Neuronal stem cell (in vitro differentiated cells): ENCODE data around the gene NPTXR.
A peak's percentile ranks its signal among the peaks of the same experiment; 100 is the strongest.

Experiments used
- DNase-seq: peaks from one replicate; pipeline ENCODE4 v3.0.0-alpha.2; 2013; ENCODE audit warnings: low spot score
- H2AFZ ChIP-seq: one replicate; pipeline ENCODE4 v1.6.1; 2013; ENCODE audit warnings: mild to moderate bottlenecking, low read length, inconsistent platforms
- H2AK5ac ChIP-seq: 2 replicates; pipeline ENCODE4 v1.6.1; 2013; ENCODE audit warnings: low read depth, mild to moderate bottlenecking, inconsistent platforms, low read length, moderate library complexity, mixed read lengths
- H2BK120ac ChIP-seq: 2 replicates; pipeline ENCODE4 v1.6.1; 2013; ENCODE audit warnings: low read depth, mild to moderate bottlenecking, inconsistent platforms, low read length, moderate library complexity, mixed read lengths
- H2BK12ac ChIP-seq: one replicate; pipeline ENCODE4 v1.6.1; 2013; ENCODE audit warnings: low read length, inconsistent platforms
- H2BK15ac ChIP-seq: 2 replicates; pipeline ENCODE4 v1.6.1; 2013; ENCODE audit warnings: mild to moderate bottlenecking, low read length, inconsistent platforms, mixed read lengths
- H2BK5ac ChIP-seq: one replicate; pipeline ENCODE4 v1.6.1; 2013; ENCODE audit warnings: inconsistent platforms, mild to moderate bottlenecking, low read length, moderate library complexity
- H3K14ac ChIP-seq: one replicate; pipeline ENCODE4 v1.6.1; 2013; ENCODE audit warnings: low read length, inconsistent platforms
- H3K18ac ChIP-seq: 2 replicates; pipeline ENCODE4 v1.6.1; 2013; ENCODE audit warnings: low read length, inconsistent platforms
- H3K23ac ChIP-seq: 2 replicates; pipeline ENCODE4 v1.6.1; 2013; ENCODE audit warnings: low read depth, mild to moderate bottlenecking, mixed read lengths, low read length, inconsistent platforms; ENCODE audit not compliant: poor library complexity
- H3K27ac ChIP-seq: replicated peaks from 3 replicates; pipeline ENCODE4 v1.5.1; 2013; ENCODE audit warnings: low read length, inconsistent platforms
- H3K27me3 ChIP-seq, 3 experiments: 2 replicates each; pipeline ENCODE4 v1.6.1; 2013; ENCODE audit warnings: low read length in 3 of 3, mild to moderate bottlenecking in 2 of 3, inconsistent platforms in 1 of 3, low read depth in 1 of 3, mixed read lengths in 1 of 3, moderate library complexity in 1 of 3; ENCODE audit not compliant: control insufficient read depth in 3 of 3, insufficient read depth in 3 of 3
- H3K36me3 ChIP-seq, 2 donors: replicated peaks in 1 of 2; 2 replicates each; pipeline ENCODE4 v1.6.1; 2013; ENCODE audit warnings: low read length in 2 of 2; ENCODE audit not compliant: control insufficient read depth in 2 of 2, insufficient read depth in 2 of 2
- H3K4ac ChIP-seq: 2 replicates; pipeline ENCODE4 v1.6.1; 2013; ENCODE audit warnings: inconsistent platforms, mild to moderate bottlenecking, low read length, moderate library complexity
- H3K4me1 ChIP-seq, 2 donors: 1 replicate in 1 of 2; 2 replicates in 1 of 2; pipeline ENCODE4 v1.6.1; 2013; ENCODE audit warnings: low read length in 2 of 2, low read depth in 1 of 2; ENCODE audit not compliant: control insufficient read depth in 2 of 2, insufficient read depth in 1 of 2
- H3K4me2 ChIP-seq: one replicate; pipeline ENCODE4 v1.6.1; 2013; ENCODE audit warnings: mild to moderate bottlenecking, low read length, inconsistent platforms; ENCODE audit not compliant: insufficient read depth, poor library complexity, severe bottlenecking
- H3K4me3 ChIP-seq, 2 donors: 2 replicates each; pipeline ENCODE4 v1.5.1; 2013; ENCODE audit warnings: low read length in 2 of 2, mild to moderate bottlenecking in 2 of 2, inconsistent platforms in 1 of 2, moderate library complexity in 1 of 2
- H3K79me1 ChIP-seq: one replicate; pipeline ENCODE4 v1.6.1; 2013; ENCODE audit warnings: low read depth, mild to moderate bottlenecking, inconsistent platforms, low read length, moderate library complexity
- H3K9ac ChIP-seq: one replicate; pipeline ENCODE4 v1.6.1; 2013; ENCODE audit warnings: mild to moderate bottlenecking, low read depth, low read length, inconsistent platforms; ENCODE audit not compliant: poor library complexity
- H3K9me3 ChIP-seq, 2 donors: replicated peaks in 1 of 2; 2 replicates each; pipeline versions ENCODE3 to v1.6.1; 2013; ENCODE audit warnings: low read length in 2 of 2, mild to moderate bottlenecking in 2 of 2, inconsistent platforms in 1 of 2, low read depth in 1 of 2, mixed read lengths in 1 of 2, moderate library complexity in 1 of 2; ENCODE audit not compliant: control insufficient read depth in 2 of 2, insufficient read depth in 1 of 2
- H4K8ac ChIP-seq: one replicate; pipeline ENCODE4 v1.6.1; 2013; ENCODE audit warnings: low read depth, mild to moderate bottlenecking, inconsistent platforms, low read length, moderate library complexity
- H4K91ac ChIP-seq: one replicate; pipeline ENCODE4 v1.6.1; 2013; ENCODE audit warnings: low read length, low read depth, mild to moderate bottlenecking, inconsistent platforms; ENCODE audit not compliant: poor library complexity
- WGBS, 2 donors: extraction: QIAGEN DNeasy Blood & Tissue Kit; methylation state at CpG; one replicate each; pipeline ENCODE4 v1.1.7; 2013; ENCODE audit warnings: missing lambda C conversion rate in 2 of 2, mixed read lengths in 1 of 2; ENCODE audit not compliant: insufficient read length in 2 of 2, insufficient replicate concordance in 1 of 2; ENCODE audit errors: extremely low coverage in 2 of 2; 5-methylcytosine and 5-hydroxymethylcytosine counted together

Gene NPTXR

GRCh38 chr22:38776086-38776485, 67.7 kb downstream of the NPTXR start:
- no peak overlapping the region for H2BK120ac ChIP-seq
- WGBS, 2 donors = no CpG with 5 or more reads among the region's 6 CpGs

GRCh38 chr22:38775656-38776055, 68.2 kb downstream of the NPTXR start:
- no CpG with 5 or more reads among the region's 13 CpGs for WGBS, 2 donors
- H3K27ac ChIP-seq = no peak overlapping the region

More at GRCh38 chr22:38776086-38776485, 67.7 kb downstream of the NPTXR start:
- no peak overlapping the region for H3K4me2 ChIP-seq
- no peak overlapping the region for H2BK15ac ChIP-seq
- H3K27ac ChIP-seq = no peak overlapping the region
- no peak overlapping the region for H4K91ac ChIP-seq
- peaks cover 0 to 14% of the 10 kb centered on the region in 2 donors for H3K4me1 ChIP-seq
- no peak overlapping the region for H3K23ac ChIP-seq
- no peak overlapping the region for H2BK5ac ChIP-seq
- peaks cover 5 to 18% of the 10 kb centered on the region in 2 donors for H3K36me3 ChIP-seq
- H3K9ac ChIP-seq = no peak overlapping the region
- H3K4me3 ChIP-seq = no peak overlapping the region
- no peak overlapping the region for H3K4ac ChIP-seq
- H2AFZ ChIP-seq = peak overlapping the region; percentile 69
- peaks cover 0 to 2% of the 10 kb centered on the region in 2 donors for H3K9me3 ChIP-seq
- peaks cover 6% of the 10 kb centered on the region for H3K79me1 ChIP-seq
- no peak overlapping the region for H2AK5ac ChIP-seq
- no peak overlapping the region for H3K18ac ChIP-seq
- H3K27me3 ChIP-seq = no peaks in the 10 kb centered on the region
- H4K8ac ChIP-seq = no peak overlapping the region
- DNase-seq = no peak
- no peak overlapping the region for H2BK12ac ChIP-seq
- H3K14ac ChIP-seq = no peak overlapping the region

GRCh38 chr22:38774496-38775166, 69.2 kb downstream of the NPTXR start:
- H3K27me3 ChIP-seq = peaks cover 0 to 6% (median 0%) of the 10 kb centered on the region in 3 experiments
- no peak overlapping the region for H3K4me3 ChIP-seq
- peaks cover 6% of the 10 kb centered on the region for H3K79me1 ChIP-seq
- H2BK120ac ChIP-seq = no peak overlapping the region
- H3K4ac ChIP-seq = no peak overlapping the region
- H3K4me1 ChIP-seq = peaks cover 0 to 14% of the 10 kb centered on the region in 2 donors
- H2AK5ac ChIP-seq = peak overlapping the region; percentile 5
- H2AFZ ChIP-seq = peak overlapping the region; percentile 69
- H3K18ac ChIP-seq = no peak overlapping the region
- no peak overlapping the region for H3K14ac ChIP-seq
- no peak overlapping the region for H3K27ac ChIP-seq
- H2BK5ac ChIP-seq = no peak overlapping the region
- WGBS, 2 donors = no CpG with 5 or more reads among the region's 11 CpGs
- peak overlapping the region; percentile 37 for H3K23ac ChIP-seq
- H2BK12ac ChIP-seq = no peak overlapping the region
- no peak overlapping the region for H4K8ac ChIP-seq
- H3K9me3 ChIP-seq = peaks cover 0 to 2% of the 10 kb centered on the region in 2 donors
- no peak overlapping the region for H3K4me2 ChIP-seq
- H2BK15ac ChIP-seq = no peak overlapping the region
- H4K91ac ChIP-seq = no peak overlapping the region
- H3K36me3 ChIP-seq = peaks cover 0 to 8% of the 10 kb centered on the region in 2 donors
- no peak for DNase-seq
- no peak overlapping the region for H3K9ac ChIP-seq

More at GRCh38 chr22:38775656-38776055, 68.2 kb downstream of the NPTXR start:
- peak overlapping the region; percentile 76 for H3K18ac ChIP-seq
- DNase-seq = no peak
- peaks cover 0 to 2% of the 10 kb centered on the region in 2 donors for H3K9me3 ChIP-seq
- no peak overlapping the region for H2BK15ac ChIP-seq
- no peak overlapping the region for H2BK120ac ChIP-seq
- H3K4me2 ChIP-seq = no peak overlapping the region
- H3K14ac ChIP-seq = peak overlapping the region; percentile 10
- H3K27me3 ChIP-seq = peaks cover 0 to 1% (median 0%) of the 10 kb centered on the region in 3 experiments
- no peak overlapping the region for H4K8ac ChIP-seq
- H4K91ac ChIP-seq = no peak overlapping the region
- H2AFZ ChIP-seq = peak overlapping the region; percentile 69
- no peak overlapping the region for H2AK5ac ChIP-seq
- no peak overlapping the region for H3K4ac ChIP-seq
- H2BK5ac ChIP-seq = no peak overlapping the region
- peaks cover 6% of the 10 kb centered on the region for H3K79me1 ChIP-seq
- peak overlapping the region; percentile 37 for H3K23ac ChIP-seq
- H2BK12ac ChIP-seq = peak overlapping the region; percentile 80
- peaks cover 0 to 14% of the 10 kb centered on the region in 2 donors for H3K4me1 ChIP-seq
- peaks cover 3 to 14% of the 10 kb centered on the region in 2 donors for H3K36me3 ChIP-seq
- H3K9ac ChIP-seq = no peak overlapping the region
- H3K4me3 ChIP-seq = peak overlapping the region in 1 of 2 donors; percentile 8

DNA sequence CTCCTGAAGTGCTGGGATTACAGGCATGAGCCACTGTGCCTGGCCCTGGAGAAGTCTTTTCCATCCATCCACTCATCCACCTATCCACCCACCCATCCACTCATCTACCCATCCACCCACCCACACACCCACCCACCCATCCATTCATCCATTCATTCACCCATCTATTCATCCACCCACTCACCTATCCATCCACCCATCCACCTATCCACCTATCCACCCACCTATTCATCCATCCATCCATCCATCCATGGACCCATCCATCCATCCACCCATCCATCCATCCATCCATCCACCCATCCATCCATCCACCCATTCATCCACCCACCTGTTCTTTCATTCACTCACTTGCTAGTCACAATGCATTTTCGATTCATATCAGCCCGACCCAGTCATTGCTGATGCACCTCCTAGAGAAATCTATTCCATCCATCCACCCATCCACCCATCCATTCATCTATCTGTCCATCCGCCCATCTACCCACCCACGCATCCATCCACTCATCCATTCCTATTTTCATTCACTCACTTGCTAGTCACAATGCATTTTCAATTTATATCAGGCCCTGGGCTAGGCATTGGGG, 70.4 kb downstream of the NPTXR start:
- Histone ChIP-seq H3K9me3 (peaks cover 0 to 2% of the 10 kb centered on the region in 2 donors), H2BK120ac (no peak overlapping the region), H3K79me1 (peaks cover 5% of the 10 kb centered on the region), H3K4ac (no peak overlapping the region), H3K14ac (no peak overlapping the region), H4K91ac (no peak overlapping the region), H2AFZ (no peak overlapping the region), H3K18ac (no peak overlapping the region), H3K9ac (no peak overlapping the region), H3K4me1 (peaks cover 0 to 17% of the 10 kb centered on the region in 2 donors), H2AK5ac (no peak overlapping the region), H3K4me3 (no peak overlapping the region), H3K27me3 (peaks cover 0 to 10% (median 0%) of the 10 kb centered on the region in 3 experiments), H3K27ac (no peak overlapping the region), H2BK5ac (no peak overlapping the region), H3K23ac (no peak overlapping the region), H2BK12ac (no peak overlapping the region), H3K36me3 (no peaks in the 10 kb centered on the region), H3K4me2 (no peak overlapping the region), H4K8ac (no peak overlapping the region), H2BK15ac (no peak overlapping the region)
- no CpG with 5 or more reads among the region's 4 CpGs for WGBS, 2 donors
- no peak for DNase-seq
